Measurements from ENCODE around the gene AKT2.

AKT2 gene

DNA sequence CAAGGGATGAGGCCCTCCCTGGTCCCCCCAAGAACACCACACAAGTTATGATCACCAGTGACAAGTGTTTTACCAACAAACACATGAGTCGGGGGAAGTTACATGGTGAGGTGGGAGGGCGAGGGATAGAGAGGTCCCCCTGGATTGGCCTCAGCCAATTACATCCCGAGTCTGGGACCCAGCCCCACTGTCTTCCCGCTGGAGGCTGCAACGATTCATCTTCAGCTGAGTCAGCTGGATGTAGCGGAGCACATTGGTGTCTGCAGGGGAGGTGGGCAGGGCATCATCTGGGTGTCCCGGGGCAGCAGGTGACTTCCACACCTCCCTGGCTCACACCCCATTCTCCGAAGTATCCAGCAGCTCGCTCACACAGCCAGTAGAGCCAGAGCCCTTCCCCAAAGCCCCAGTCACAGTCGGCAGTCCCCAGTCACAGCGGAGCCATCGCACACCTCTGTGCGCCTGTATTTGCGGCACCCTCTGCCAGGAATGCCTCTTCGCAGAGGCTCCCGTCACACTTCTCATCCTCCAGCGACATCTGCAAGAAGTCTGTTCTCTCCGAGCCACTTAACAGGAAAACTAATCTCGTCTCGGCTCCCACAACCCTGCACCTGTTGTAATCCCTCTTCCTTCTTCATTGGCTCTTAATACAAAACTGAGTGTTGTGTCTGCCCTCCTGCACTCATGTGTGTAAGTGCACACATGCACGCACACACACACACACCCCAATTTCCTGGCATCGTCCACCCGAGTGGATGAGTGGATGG, 69.0 kb downstream of the AKT2 start:
- DNase-seq, result no peak

DNA sequence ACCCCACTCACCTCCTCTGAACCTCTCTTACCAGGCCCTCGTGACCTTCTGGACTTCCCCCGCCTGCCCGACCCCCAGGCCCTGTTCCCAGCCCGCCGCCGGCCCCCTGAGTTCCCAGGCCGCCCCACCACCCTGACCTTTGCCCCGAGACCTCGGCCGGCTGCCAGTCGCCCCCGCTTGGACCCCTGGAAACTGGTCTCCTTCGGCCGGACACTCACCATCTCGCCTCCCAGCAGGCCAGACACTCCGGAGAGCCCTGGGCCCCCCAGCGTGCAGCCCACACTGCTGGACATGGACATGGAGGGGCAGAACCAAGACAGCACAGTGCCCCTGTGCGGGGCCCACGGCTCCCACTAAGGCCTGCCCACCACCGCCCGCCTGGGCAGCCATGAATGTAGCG, 70.2 kb downstream of the AKT2 start:
- no peak for DNase-seq

DNA sequence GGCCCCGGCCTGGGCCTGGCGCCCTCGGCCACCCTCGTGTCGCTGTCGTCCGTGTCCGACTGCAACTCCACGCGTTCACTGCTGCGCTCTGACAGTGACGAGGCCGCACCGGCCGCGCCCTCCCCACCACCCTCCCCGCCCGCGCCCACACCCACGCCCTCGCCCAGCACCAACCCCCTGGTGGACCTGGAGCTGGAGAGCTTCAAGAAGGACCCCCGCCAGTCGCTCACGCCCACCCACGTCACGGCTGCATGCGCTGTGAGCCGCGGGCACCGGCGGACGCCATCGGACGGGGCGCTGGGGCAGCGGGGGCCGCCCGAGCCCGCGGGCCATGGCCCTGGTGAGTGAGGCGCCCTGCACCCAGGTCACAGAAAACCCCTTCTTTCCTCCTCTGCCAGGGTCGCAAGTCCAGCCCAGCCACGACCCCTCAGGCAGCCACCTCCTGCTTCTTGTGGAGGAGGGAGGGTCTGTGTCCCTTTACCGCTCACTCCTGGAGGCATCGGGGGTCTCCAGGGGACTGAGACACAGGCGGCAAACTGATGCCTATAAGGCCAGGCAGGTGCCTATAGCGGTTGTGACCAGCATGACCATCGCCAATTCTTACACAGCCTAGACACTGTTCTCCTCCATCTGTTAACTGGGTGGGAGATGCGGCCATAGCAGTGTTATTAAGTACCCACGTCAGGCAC, 71.1 kb downstream of the AKT2 start:
- DNase-seq, result no peak

DNA sequence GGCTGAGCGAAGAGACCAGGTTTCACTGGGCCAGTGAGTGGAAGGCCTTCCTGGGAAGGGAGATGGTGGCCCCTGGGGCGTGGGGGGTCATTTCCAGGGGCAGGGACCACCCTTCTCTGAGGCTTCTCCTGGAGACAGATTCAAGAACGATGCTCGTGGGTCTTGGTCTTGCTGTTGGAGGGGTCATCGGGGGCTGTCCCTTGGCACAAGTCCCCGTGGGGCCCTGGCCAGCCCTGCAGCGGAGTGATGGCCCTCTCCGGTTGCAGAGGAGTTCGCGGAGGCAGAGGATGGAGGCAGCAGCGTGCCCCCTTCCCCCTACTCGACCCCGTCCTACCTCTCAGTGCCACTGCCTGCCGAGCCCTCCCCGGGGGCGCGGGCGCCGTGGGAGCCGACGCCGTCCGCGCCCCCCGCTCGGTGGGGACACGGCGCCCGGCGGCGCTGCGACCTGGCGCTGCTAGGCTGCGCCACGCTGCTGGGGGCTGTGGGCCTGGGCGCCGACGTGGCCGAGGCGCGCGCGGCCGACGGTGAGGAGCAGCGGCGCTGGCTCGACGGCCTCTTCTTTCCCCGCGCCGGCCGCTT, 71.8 kb downstream of the AKT2 start:
- no peak for DNase-seq

DNA sequence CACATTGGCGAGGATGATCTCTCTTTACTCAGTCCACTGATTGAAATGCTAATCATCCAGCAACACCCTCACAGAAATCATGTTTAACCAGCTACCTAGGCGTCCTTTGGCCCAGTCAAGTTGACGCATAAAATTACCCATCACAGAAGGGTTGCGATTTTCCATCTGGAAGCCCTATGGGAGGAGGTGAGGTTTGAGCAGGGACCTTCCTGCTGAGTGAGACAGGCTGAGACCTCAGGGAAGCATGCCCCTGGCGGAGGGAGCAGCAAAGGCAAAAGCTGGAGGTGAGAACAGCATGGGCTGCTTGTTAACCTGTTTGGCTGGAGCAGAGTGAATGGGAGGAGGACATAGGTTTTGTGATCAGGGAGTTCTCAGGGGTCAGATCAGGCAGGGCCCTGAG, 74.3 kb downstream of the AKT2 start:
- no peak for DNase-seq

DNA sequence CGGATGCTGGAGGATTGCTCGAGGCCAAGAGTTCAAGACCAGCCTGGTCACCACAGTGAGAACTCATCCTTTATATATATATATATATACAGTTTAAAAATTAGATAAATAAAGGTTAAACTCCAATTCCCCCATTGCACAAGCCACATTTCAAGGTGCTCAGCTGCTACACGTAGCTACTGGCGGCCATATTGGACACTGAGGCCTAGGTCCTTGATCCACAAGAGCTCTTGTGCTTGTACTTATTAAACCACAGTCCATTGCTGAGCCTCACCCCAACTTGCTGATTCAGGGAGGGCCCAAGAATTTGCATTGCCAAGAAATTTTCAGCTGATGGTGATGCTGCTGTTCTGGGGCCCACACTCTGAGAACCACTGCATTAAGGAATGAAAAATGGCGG, 76.5 kb downstream of the AKT2 start:
- no peak for DNase-seq

DNA sequence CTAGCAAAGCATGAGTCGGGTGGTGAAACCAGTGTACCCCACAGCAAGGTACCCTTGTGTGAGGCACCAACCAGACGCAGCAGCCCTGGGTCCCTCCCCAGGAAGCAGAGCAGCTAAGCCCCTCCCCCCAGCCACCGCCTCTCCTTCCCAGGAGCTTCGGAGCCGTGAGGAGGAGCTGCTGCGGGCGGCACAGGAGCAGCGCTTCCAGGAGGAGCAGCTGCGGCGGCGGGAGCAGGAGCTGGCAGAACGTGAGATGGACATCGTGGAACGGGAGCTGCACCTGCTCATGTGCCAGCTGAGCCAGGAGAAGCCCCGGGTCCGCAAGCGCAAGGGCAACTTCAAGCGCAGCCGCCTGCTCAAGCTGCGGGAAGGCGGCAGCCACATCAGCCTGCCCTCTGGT, 79.4 kb downstream of the AKT2 start:
- no peak for DNase-seq

DNA sequence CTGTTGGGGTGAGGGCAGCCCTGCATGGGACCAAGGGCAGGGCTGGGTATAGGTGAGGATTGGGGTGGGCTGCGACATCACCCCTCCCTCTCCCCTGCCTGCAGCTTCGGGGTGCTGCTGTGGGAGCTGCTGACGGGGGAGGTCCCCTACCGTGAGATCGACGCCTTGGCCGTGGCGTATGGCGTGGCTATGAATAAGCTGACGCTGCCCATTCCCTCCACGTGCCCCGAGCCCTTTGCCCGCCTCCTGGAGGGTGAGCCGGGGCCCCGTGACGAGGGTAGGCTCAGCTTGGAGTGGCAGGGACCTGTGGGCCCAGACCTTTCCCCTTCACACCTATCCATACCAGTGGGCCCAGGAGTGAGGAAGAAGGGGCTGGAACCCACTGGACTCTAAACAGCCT, 80.8 kb downstream of the AKT2 start:
- DNase-seq, result no peak

DNA sequence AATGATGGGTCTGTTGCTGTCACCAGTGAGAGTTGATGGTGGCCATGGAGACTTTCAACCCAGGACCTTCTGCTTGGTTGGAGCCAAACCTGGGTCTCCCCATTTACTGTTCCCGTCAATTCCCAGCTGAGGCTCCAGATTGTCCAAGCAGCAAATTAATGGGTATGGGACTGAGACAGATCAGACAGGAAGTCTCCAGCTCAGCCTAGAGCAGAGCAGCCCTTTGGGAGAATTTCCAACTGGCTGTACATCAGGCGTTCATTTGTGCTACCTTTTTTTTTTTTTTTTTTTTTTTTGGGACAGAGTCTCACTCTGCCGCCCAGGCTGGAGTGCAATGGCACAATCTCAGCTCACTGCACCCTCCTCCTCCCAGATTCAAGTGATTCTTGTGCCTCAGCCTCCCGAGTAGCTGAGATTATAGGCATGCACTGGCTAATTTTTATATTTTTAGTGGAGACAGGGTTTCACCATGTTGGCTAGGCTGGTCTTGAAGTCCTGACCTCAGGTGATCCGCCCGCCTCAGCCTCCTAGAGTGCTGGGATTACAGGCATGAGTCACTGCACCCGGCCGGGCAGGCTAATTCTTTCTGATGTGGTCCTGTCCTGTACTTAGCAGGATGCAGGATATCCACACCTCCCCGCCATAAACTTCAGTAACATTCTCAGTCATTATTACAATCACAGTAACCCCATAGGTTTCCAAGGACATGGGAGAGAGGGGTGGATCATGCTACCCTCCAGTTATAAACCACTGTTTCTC, 84.6 kb downstream of the AKT2 start:
- DNase-seq, result no peak

DNA sequence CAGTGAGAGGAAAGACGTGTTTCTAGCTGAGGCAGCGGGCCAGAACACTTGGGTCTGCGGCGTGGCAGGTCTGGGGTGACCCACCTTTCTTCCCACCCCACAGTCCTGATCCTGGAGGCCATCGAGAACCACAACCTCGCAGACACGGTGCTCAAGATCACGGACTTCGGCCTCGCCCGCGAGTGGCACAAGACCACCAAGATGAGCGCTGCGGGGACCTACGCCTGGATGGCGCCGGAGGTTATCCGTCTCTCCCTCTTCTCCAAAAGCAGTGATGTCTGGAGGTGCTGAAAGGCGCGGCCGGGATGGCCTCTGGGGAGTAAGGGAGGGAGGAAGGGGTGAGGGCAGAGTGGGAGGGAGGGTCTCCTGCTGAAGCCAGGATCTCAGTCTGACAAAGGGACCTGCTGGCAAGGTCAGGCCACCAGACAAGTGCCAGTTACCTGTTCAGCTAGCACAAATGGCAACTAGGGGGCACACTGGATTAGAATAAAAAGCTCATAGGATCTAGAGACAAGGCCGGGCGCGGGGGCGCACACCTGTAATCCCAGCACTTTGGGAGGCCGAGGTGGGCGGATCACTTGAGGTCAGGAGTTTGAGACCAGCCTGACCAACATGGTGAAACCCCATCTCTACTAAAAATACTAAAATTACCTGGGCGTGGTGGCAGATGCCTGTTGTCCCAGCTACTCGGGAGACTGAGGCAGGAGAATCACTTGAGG, 86.7 kb downstream of the AKT2 start:
- DNase-seq, result no peak

DNA sequence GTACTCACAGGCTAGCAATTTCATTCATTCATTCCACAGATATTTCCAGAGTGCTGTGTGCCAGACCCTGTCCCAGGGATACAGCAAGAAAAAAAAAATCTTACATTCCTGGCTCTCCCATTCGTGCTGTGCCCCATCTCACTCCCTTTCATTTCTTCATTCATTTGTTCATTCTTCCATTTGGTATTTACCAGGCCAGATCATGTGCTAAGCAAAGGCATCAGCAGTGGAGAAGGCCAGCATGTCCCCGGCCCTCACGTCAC, 91.6 kb downstream of the AKT2 start:
- no peak for DNase-seq

DNA sequence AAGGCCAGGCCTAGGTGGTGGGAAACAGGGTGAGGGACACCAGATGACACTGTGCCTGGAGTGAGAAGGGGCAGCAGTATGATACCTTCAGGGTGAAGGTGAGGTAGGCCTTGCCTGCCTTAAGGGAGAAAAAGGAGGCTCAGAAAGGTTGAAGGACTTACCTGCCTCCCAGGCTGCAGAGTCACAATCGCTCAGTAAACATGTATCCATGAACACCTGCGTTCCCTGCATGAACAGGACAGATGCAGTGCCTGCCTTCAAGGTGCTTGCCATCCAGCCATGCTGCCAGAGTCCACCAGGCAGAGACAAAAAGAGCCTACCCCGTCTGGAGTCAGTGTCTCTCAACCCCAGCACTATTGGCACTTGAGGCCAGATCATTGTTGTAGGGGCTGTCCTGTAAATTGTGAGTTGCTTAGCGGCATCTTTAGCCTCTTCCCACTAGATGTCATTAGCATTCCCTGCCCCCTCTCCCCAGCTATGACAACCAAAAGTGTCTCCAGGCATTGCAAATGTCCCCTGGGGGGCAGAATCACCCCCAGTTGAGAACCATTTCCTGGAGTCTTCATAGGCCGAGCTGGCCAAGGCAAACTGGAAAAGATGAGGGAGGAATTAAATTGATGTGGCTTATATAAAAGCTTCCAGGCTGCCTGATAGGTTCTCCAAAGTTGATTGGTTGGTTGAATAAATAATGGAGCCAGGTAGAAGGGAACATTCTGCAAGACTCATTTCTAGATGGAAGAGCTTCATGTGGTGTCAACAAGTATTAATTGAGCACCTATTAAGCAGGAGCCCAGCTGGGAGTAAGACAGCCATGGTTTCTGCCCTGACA, 92.2 kb downstream of the AKT2 start:
- no peak for DNase-seq

DNA sequence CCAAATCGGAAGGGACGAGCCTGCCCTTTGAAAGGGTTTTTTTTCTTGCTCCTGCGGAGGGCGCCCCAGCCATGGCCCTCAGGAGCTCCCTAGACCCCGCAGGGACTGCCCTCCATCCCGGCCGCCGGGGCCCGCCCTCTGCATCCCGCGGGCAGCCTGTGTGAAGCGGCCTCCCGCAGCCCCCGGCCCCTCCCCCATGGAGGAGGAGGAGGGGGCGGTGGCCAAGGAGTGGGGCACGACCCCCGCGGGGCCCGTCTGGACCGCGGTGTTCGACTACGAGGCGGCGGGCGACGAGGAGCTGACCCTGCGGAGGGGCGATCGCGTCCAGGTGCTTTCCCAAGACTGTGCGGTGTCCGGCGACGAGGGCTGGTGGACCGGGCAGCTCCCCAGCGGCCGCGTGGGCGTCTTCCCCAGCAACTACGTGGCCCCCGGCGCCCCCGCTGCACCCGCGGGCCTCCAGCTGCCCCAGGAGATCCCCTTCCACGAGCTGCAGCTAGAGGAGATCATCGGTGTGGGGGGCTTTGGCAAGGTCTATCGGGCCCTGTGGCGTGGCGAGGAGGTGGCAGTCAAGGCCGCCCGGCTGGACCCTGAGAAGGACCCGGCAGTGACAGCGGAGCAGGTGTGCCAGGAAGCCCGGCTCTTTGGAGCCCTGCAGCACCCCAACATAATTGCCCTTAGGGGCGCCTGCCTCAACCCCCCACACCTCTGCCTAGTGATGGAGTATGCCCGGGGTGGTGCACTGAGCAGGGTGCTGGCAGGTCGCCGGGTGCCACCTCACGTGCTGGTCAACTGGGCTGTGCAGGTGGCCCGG, 93.1 kb downstream of the AKT2 start:
- peak; percentile 26 for DNase-seq

DNA sequence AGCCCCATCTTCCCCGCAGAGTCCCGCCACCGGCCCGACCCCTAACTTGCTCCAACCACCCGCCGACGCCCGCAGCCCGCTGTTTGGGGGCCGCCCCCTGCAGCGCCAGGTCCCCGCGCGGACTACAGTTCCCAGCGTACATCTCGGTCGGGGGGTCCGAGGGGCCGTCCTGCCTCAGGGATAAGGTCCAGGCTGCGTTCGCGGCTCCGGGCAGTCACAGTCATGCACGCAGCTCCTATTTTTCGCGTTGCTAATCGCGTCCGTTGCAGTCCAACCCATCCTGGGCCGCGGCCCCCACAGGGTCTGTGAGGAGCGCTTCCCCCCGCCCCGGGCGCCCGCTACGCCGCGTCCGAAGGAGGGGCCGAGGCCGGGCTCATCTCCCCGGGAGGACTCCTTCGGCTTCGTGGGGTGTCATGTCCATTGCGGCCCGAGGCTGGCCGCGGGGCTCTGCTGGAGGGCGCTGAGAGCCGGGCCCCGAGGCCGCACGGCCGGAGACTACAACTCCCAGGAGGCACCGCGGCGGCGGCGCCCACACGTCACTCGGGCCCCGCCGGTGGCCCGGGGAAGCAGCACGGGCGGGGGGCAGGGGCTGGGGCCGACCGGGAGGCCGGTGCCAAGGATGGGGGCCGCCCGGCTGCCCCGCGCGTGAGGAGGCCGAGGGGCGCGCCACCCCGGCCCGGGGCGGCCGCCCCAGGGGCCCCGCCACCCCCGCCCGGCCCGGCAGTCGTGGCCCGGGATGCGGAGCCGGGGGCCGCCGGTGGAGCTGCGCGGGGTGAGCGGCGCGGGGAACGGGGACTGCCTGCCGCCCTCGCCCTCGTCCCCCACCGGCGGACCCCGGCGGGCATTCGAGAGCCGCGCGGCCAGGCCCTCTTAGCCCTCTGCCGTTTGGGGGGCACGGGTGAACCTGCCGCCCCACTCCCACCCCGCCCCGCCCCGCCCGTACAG, 94.0 kb downstream of the AKT2 start, which contains the start of gene MAP3K10:
Gene MAP3K10, plus strand, starts transcription at position 536 of the 945 bp plus-strand sequence. CDS start 606 bp downstream, outside the sequence.
- peak; percentile 83 for DNase-seq

DNA sequence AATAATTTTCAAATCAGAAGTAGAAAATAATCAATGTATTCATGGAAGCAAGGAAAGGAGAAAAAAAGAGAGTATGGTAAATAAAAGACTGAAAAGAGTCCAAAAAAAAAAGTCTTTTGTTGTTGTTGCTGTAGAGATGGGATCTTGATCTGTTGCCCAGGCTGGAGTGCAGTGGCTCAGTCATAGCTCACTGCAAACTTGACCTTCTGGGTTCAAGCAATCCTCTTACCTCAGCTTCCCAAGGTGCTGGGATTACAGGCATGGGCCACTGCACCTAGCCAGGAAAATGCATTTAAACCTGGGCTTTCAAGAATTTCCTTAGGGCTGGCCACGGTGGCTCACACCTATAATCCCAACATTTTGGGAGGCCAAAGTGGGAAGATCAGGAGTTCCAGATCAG, 100.9 kb downstream of the AKT2 start:
- no peak for DNase-seq
